ENCODE results near the gene TARBP1.
"Not testable (repeated sequence)": the region's sequence is repeated elsewhere in the genome, so short reads cannot be mapped to it uniquely, and the experiment has no call there.

The TARBP1 gene

DNA sequence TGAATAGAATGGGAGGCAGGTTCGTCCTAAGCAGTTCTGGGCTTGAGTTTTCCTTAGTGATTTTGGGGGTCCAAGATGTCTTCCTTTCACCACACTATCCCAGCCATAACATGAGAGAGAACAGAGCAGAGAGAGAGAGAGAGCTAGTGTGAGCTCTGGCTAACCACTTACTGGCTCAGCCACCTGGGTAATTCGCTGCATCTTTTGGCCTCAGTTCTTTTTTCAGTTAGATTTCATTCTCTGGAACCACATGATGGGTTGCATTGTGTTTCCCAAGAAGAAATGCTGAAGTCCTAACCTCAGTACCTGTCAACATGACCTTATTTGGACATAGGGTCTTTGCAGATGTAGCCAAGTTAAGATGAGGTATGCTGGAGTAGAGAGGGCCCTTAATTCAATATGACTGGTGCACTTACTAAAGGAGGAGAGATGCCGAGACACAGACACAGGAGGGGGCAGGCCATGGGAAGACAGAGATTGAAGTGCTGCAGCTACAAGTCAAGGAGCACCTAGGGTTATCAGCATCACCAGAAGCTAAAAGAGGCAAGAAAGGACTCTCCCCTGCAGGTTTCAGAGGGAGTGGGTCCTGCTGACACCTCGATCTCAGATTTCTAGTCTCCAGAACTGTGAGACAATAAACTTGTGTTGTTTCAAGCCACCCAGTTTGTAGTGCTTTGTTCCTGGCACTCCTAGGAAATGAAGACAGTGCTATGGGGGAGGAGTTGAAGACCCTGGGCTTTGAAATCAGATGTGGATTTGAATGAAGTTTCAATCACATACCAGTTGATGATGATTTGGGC is 26.2 kb upstream of the TARBP1 start:
- DNase-seq (ENCODE audit: low spot score) = no peak

DNA sequence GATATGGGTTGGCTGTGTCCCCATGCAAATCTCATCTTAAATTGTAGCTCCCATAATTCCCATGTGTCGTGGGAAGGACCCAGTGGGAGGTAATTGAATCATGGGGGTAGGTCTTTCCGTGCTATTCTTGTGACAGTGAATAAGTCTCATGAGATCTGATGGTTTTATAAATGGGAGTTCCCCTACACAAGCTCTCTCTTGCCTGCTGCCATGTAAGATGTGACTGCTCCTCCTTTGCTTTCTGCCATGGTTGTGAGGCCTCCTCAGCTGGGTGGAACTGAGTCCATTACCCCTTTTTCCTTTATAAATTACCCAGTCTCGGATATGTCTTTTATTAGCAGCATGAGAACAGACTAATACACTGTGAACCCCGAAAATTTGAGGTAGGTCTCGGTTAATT is 25.3 kb upstream of the TARBP1 start:
- DNase-seq (ENCODE audit: low spot score) = not testable (repeated sequence)

DNA sequence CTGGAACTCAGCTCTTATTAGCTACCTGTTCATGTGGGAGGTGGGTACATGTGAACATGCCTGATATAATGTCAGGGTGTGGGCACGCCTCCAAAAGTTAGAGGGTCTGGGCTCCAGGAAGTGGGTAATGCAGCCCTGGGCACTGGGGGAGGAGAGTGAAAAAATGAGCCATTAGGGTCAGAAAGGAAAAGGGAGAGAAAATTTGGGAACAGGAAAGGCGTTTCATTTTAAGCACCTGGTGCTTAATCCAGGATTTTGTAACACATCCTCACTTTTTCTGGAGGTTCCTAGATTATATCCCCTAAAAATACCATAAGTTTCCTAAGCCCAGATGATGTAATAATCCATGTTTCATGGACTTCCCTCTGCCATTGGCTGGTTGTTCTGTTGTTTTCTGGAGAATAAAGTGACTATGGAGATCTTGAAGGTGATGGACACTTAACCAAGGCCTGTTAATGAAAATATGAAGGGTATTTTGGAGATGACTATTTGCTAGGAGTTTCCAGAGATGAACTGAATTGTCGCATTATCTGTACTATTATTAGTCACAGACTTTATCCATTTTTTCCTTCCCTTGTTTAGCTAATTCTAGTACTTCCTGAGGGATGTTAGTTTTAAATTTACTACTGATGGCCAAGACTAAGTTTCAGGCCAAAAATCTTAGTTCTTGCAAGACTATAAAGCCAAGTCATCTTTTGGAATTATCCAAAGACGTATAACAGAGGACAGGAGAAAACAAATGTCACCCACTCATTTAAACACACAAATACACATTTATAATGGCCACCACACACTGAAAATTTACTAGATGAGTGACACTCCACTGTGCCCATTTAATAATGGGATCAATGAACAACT is 24.4 kb upstream of the TARBP1 start:
- no peak for DNase-seq (ENCODE audit: low spot score)

GRCh38 chr1:234502785-234503184 is 23.8 kb upstream of the TARBP1 start:
- DNase-seq (ENCODE audit: low spot score) = no peak

DNA sequence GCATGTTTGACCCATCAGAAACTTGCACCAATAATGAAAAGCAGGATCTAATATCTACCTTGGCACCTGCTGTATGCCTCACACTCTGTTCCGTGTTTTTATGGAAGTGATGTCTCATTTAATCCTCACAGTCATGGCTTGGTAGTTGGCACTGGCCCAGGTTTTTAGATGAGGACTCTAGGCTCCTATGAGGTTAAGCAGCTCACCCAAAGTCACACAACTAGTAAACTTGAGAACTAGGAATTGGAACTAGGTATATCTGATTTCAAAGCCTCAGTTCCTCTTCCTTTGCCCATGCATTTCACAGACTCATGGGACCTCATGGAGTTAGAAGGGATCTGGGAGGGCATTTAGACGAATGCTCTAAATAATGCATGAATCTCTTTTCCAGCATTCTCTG is 21.3 kb upstream of the TARBP1 start:
- no peak for DNase-seq (ENCODE audit: low spot score)

DNA sequence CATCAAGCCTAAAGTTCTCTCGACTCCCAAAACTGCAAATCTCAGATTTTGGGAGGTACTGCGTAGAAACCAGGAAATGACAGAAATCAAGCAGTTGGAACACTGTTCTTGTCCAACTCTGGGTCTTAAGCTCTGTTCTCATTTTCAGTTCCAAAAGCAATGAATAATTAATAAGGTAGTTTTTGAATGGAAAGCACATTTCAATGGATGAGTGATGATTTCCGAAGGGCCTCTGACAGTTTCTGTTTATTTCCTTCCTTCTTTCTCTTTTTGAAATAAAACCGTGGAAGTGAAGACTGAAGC is 20.9 kb upstream of the TARBP1 start:
- no peak for DNase-seq (ENCODE audit: low spot score)

GRCh38 chr1:234499119-234499942 is 20.4 kb upstream of the TARBP1 start:
- DNase-seq (ENCODE audit: low spot score) = peak; percentile 80

GRCh38 chr1:234498448-234499118 is 19.6 kb upstream of the TARBP1 start:
- no peak for DNase-seq (ENCODE audit: low spot score)

DNA sequence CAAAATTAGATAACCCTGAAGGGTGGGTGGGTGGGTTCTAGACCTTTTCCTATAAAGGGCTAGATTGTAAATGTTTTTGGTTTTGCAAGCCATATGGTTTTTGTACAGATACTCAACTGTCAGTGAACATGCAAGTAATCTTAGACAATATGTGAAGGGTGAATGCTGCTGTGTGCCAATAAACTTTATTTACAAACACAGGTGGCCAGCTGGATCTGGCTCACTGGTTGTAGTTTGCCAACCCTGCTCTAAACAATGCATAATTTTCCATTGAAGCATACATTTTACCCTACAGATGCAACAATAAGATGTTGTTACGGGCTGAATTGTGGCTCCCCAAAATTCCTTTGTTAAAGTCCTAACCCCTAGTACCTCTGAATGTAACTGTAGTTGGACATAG is 18.6 kb upstream of the TARBP1 start:
- DNase-seq (ENCODE audit: low spot score) = no peak

DNA sequence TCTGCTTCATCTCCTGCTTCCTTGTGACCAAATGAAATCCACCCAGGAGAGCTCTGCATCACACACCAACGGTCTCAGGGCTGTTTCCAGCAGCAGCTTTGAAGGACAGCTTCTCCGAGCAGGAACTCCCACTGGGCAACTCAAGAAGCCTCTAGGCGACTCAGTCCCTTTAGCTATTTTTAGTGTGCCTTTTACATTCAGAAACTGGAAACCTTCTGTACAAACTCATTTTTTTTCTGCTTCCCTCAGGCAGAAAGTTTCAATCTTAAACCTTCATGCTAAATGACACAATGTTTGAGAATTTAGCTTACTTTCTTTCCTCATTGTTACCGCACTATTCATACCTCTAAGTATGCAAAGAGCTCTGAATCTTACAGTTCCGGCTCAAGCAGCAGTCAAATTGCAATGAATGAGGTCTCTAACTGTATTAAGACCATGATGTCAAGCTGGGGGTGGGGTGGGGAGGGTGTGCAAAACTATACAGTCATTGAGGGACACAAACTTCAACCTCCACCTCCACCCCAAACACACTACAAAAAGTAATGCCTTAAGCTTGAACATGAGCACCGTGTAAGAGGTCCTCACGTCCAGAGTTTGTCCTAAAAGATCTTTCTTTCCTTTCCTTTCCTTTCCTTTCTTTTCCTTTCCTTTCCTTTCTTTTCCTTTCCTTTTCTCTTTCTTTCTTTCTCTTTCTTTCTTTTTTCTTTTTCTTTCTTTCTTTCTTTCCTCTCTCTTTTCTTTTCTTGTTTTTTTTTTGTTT is 16.4 kb upstream of the TARBP1 start:
- DNase-seq (ENCODE audit: low spot score) = peak; percentile 66

GRCh38 chr1:234494049-234494448 is 15.1 kb upstream of the TARBP1 start:
- DNase-seq (ENCODE audit: low spot score) = no peak

DNA sequence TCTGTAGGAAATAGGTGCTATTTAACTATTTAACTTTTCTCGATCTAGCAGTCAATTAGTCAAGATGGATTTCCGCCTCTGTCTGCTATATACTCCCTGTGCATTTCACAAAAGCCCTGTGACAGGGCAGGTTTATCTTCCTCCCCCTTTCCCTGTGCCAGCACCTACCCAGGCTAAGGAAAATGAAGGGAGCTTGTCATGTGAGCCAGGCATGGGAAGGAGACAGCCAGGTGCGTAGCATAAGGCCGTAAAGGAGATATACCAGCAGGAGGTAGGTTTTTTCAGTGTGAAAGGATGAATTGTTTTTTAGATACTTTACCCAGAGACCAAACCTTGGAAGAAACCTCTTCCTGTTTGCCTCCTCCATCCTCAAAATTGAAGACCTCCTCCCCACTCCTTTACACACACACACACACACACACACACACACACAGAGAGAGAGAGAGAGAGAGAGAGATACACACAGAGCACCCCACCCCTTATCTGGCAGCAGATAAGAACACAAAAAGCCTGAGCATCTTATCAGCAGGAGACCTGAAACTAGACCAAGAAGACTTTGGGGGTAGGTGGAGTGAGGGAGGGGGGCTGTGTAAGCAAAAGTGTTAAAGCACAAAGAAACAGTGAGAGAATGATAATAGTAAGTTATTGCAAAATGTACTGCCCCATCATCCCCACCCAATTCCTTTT is 12.0 kb upstream of the TARBP1 start:
- DNase-seq (ENCODE audit: low spot score) = no peak

GRCh38 chr1:234489698-234490077 is 10.7 kb upstream of the TARBP1 start:
- DNase-seq (ENCODE audit: low spot score) = no peak

GRCh38 chr1:234489007-234489697 is 10.2 kb upstream of the TARBP1 start:
- no peak for DNase-seq (ENCODE audit: low spot score)

DNA sequence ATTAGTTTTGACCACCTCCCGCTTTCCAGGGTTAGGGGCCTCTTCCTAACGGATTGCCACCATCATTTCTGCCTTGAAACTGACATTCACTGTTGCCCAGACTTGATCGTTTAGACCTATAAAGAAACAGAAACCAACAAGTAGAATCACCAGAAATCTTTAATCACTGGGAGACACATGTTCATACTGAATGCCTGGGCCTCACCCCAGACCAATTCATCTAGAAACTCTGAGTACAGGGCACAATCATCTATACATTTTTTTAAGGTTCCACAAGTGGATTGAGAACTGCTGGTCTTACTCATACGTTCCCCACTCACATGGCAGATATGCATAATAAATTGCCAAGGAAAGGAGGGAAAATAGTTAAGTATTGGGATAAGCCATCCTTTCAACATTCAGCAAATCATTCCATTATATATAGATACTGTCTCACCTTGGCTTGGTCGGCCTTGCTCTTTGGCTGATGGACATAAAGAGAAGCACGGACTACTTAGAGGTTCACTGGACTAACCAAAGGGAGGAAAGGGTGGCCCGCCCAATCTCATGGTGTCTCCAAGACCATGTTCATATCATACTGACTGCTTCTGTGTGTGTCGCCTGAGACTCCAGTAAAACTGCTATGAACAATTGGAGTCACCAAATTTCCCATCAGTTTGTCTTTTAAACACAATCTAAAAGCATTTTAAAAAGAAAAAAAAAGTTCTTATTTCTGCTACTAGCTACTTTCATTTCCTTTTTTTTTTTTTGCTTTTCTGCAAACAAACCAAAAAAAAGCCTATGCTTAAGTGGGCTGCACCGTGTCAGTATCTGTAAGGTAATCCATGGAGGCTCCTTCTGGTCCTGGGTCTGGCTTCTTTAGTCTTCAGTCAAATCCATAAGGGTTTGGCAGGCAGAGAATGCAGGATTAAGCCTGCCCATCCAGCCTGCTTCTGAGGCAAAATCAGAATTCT is 9.4 kb upstream of the TARBP1 start:
- no peak for DNase-seq (ENCODE audit: low spot score)

DNA sequence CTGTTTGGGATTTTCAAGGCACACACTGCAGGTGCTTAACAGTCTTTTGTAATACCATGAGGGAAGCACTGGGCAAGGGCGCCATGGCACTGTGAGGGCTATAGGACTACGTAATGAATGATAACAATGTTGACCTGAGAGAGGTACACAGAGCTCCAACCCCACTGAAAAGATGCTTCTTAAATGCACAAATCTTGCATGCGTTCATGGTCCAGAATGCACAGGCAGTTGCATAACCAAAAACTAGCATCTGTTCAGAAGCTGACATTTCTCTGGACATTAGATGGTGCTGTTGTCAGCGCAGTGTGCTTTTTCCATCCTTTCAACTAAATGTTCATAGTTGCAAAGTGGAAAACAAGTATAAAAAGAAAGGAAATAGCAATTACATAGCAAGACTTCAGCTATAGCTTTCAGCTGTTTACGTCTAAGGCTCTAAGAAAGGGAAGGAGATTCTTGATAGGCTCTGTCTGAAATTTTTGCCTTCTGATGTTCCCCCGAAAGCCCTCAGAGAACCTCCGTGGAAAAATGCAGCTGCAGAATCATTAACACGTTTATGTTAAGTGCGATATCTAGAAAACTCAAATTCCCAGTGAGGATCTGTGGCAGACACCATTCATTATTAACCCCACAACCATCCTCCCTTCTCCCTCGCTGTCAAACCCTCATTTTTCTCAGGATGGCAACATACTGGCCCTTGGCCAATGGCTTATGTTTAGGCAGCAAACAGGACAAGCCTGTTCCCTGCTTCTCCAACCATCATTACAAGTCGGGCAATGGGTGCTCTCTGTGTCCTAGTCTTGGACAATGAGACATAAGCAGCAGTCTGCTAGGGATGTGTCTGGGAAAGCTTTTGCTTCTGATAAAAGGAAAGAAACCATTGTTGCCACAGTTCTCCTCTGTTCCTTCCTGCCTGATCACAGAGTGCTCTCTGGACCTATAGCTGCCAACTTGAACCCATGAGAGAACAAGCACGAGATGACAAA is 8.2 kb upstream of the TARBP1 start:
- peak; percentile 44 for DNase-seq (ENCODE audit: low spot score)

- no peak for DNase-seq (ENCODE audit: low spot score)
Measured at GRCh38 chr1:234484991-234485739, 6.2 kb upstream of the TARBP1 start.

Data from hepatic stellate cell (primary cell).